ENCODE results near the gene KRTAP10-7. TPM values are rescaled to one million over a fixed set of nuclear protein-coding genes. Genes with fewer than 3 reads are reported as not detected.

KRTAP10-7 gene
- total and polyA plus RNA-seq, 2 experiments from 2014 or later: not detected

DNA sequence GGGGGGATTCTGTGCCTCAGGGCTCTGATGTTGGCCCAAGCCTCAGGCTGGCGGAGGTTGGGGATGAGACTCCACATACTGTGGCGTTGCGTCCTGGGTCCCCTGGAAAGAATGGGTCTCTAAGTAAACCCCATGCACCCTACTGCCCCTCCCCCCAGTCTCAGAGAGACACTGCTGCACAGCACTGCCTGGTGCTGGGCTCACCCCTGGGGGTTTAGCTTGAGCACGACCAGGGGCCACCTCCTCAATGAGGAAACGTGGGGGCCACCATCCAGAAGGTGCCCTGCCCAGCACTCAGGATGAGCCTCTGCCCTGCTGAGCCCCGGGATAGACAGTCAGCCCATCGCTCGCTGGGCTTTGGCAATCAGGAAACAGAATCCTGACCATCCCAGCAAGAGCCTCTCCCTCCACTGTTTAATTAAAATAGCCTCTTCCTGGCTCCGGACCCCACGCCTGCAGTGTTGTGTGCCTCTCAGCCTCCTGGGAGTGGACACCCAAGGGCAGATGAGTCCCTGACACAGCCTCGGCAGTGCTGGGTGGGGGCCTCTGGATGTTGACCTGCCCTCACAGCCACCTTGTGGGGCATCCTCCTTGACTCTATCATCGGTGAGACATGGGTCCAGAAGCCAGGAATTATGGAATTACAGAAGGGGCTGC lies 30.4 kb upstream of the KRTAP10-7 start:
- H3K4me3 Mint-ChIP-seq: no peak overlapping the region
- peaks cover 25% of the 10 kb centered on the region for H3K9me3 Mint-ChIP-seq
- ATAC-seq: no peak
- Histone ChIP-seq H3K9me2 (ENCODE audit: insufficient read depth) (no peaks in the 10 kb centered on the region), H3K4me1 (ENCODE audit: insufficient read depth) (no peaks in the 10 kb centered on the region), H2AFZ (no peak overlapping the region), H3K36me3 (ENCODE audit: insufficient read depth) (no peaks in the 10 kb centered on the region), H3K4me2 (no peak overlapping the region), H3K79me2 (replicated peaks; ENCODE audit: insufficient read depth) (no peaks in the 10 kb centered on the region), H3F3A (replicated peaks; ENCODE audit: low read depth) (no peaks in the 10 kb centered on the region), H3K27ac (ENCODE audit: low read depth) (no peak overlapping the region), H3K4me3 (no peak overlapping the region), H3K27me3 (ENCODE audit: insufficient read depth) (no peaks in the 10 kb centered on the region), H4K20me1 (replicated peaks; ENCODE audit: insufficient read depth) (no peaks in the 10 kb centered on the region)
- no peak overlapping the region for H3K27ac Mint-ChIP-seq
- DNase-seq (ENCODE audit: low spot score): no peak
- peaks cover 3% of the 10 kb centered on the region for H3K4me1 Mint-ChIP-seq
- H3K36me3 Mint-ChIP-seq (ENCODE audit: low read depth): peaks cover 4% of the 10 kb centered on the region; the same call in 2 of the 3 replicates
- peaks cover 13% of the 10 kb centered on the region for H3K27me3 Mint-ChIP-seq (ENCODE audit: insufficient read depth, low read depth, poor library complexity)
- no peak for TF ChIP-seq EZH2 (IDR thresholded peaks at IDR 0.05; ENCODE audit: low read depth, unreplicated experiment)
- TF ChIP-seq, protein P1, sequence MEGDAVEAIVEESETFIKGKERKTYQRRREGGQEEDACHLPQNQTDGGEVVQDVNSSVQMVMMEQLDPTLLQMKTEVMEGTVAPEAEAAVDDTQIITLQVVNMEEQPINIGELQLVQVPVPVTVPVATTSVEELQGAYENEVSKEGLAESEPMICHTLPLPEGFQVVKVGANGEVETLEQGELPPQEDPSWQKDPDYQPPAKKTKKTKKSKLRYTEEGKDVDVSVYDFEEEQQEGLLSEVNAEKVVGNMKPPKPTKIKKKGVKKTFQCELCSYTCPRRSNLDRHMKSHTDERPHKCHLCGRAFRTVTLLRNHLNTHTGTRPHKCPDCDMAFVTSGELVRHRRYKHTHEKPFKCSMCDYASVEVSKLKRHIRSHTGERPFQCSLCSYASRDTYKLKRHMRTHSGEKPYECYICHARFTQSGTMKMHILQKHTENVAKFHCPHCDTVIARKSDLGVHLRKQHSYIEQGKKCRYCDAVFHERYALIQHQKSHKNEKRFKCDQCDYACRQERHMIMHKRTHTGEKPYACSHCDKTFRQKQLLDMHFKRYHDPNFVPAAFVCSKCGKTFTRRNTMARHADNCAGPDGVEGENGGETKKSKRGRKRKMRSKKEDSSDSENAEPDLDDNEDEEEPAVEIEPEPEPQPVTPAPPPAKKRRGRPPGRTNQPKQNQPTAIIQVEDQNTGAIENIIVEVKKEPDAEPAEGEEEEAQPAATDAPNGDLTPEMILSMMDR (conservative IDR thresholded peaks at IDR 0.05; ENCODE audit: low read depth in 2 of 2): no peak
- TF ChIP-seq, protein P2, sequence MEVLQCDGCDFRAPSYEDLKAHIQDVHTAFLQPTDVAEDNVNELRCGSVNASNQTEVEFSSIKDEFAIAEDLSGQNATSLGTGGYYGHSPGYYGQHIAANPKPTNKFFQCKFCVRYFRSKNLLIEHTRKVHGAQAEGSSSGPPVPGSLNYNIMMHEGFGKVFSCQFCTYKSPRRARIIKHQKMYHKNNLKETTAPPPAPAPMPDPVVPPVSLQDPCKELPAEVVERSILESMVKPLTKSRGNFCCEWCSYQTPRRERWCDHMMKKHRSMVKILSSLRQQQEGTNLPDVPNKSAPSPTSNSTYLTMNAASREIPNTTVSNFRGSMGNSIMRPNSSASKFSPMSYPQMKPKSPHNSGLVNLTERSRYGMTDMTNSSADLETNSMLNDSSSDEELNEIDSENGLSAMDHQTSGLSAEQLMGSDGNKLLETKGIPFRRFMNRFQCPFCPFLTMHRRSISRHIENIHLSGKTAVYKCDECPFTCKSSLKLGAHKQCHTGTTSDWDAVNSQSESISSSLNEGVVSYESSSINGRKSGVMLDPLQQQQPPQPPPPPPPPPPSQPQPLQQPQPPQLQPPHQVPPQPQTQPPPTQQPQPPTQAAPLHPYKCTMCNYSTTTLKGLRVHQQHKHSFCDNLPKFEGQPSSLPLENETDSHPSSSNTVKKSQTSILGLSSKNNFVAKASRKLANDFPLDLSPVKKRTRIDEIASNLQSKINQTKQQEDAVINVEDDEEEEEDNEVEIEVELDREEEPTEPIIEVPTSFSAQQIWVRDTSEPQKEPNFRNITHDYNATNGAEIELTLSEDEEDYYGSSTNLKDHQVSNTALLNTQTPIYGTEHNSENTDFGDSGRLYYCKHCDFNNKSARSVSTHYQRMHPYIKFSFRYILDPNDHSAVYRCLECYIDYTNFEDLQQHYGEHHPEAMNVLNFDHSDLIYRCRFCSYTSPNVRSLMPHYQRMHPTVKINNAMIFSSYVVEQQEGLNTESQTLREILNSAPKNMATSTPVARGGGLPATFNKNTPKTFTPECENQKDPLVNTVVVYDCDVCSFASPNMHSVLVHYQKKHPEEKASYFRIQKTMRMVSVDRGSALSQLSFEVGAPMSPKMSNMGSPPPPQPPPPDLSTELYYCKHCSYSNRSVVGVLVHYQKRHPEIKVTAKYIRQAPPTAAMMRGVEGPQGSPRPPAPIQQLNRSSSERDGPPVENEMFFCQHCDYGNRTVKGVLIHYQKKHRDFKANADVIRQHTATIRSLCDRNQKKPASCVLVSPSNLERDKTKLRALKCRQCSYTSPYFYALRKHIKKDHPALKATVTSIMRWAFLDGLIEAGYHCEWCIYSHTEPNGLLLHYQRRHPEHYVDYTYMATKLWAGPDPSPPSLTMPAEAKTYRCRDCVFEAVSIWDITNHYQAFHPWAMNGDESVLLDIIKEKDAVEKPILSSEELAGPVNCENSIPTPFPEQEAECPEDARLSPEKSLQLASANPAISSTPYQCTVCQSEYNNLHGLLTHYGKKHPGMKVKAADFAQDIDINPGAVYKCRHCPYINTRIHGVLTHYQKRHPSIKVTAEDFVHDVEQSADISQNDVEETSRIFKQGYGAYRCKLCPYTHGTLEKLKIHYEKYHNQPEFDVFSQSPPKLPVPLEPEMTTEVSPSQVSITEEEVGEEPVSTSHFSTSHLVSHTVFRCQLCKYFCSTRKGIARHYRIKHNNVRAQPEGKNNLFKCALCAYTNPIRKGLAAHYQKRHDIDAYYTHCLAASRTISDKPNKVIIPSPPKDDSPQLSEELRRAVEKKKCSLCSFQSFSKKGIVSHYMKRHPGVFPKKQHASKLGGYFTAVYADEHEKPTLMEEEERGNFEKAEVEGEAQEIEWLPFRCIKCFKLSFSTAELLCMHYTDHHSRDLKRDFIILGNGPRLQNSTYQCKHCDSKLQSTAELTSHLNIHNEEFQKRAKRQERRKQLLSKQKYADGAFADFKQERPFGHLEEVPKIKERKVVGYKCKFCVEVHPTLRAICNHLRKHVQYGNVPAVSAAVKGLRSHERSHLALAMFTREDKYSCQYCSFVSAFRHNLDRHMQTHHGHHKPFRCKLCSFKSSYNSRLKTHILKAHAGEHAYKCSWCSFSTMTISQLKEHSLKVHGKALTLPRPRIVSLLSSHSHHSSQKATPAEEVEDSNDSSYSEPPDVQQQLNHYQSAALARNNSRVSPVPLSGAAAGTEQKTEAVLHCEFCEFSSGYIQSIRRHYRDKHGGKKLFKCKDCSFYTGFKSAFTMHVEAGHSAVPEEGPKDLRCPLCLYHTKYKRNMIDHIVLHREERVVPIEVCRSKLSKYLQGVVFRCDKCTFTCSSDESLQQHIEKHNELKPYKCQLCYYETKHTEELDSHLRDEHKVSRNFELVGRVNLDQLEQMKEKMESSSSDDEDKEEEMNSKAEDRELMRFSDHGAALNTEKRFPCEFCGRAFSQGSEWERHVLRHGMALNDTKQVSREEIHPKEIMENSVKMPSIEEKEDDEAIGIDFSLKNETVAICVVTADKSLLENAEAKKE (CRISPR knock-in tag; IDR thresholded peaks at IDR 0.05): no peak
- TF ChIP-seq, protein P3, sequence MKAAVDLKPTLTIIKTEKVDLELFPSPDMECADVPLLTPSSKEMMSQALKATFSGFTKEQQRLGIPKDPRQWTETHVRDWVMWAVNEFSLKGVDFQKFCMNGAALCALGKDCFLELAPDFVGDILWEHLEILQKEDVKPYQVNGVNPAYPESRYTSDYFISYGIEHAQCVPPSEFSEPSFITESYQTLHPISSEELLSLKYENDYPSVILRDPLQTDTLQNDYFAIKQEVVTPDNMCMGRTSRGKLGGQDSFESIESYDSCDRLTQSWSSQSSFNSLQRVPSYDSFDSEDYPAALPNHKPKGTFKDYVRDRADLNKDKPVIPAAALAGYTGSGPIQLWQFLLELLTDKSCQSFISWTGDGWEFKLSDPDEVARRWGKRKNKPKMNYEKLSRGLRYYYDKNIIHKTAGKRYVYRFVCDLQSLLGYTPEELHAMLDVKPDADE (IDR thresholded peaks at IDR 0.05): no peak
- TF ChIP-seq JUNB (IDR thresholded peaks at IDR 0.05; ENCODE audit: unreplicated experiment): no peak
- TF ChIP-seq ZNF114 (CRISPR knock-in tag; IDR thresholded peaks at IDR 0.05): no peak
- no peak for TF ChIP-seq CREB1 (CRISPR knock-in tag; IDR thresholded peaks at IDR 0.05; ENCODE audit: low read depth)
- TF ChIP-seq STAT1 (IDR thresholded peaks at IDR 0.05; ENCODE audit: unreplicated experiment): no peak
- TF ChIP-seq ZNF331 (CRISPR knock-in tag; IDR thresholded peaks at IDR 0.05; ENCODE audit: low read depth): no peak
- TF ChIP-seq, protein P4, sequence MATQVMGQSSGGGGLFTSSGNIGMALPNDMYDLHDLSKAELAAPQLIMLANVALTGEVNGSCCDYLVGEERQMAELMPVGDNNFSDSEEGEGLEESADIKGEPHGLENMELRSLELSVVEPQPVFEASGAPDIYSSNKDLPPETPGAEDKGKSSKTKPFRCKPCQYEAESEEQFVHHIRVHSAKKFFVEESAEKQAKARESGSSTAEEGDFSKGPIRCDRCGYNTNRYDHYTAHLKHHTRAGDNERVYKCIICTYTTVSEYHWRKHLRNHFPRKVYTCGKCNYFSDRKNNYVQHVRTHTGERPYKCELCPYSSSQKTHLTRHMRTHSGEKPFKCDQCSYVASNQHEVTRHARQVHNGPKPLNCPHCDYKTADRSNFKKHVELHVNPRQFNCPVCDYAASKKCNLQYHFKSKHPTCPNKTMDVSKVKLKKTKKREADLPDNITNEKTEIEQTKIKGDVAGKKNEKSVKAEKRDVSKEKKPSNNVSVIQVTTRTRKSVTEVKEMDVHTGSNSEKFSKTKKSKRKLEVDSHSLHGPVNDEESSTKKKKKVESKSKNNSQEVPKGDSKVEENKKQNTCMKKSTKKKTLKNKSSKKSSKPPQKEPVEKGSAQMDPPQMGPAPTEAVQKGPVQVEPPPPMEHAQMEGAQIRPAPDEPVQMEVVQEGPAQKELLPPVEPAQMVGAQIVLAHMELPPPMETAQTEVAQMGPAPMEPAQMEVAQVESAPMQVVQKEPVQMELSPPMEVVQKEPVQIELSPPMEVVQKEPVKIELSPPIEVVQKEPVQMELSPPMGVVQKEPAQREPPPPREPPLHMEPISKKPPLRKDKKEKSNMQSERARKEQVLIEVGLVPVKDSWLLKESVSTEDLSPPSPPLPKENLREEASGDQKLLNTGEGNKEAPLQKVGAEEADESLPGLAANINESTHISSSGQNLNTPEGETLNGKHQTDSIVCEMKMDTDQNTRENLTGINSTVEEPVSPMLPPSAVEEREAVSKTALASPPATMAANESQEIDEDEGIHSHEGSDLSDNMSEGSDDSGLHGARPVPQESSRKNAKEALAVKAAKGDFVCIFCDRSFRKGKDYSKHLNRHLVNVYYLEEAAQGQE (IDR thresholded peaks at IDR 0.05; ENCODE audit: unreplicated experiment): no peak
- no peak for TF ChIP-seq NANOG (IDR thresholded peaks at IDR 0.05; ENCODE audit: borderline replicate concordance)
- no peak for TF ChIP-seq EZH2phosphoT487 (IDR thresholded peaks at IDR 0.05; ENCODE audit: unreplicated experiment)
- TF ChIP-seq POLR2AphosphoS5 (IDR thresholded peaks at IDR 0.05; ENCODE audit: low read depth): no peak
